ENCODE results near the gene CBX8.
A peak's percentile ranks its signal among the peaks of the same experiment; 100 is the strongest.

DNA sequence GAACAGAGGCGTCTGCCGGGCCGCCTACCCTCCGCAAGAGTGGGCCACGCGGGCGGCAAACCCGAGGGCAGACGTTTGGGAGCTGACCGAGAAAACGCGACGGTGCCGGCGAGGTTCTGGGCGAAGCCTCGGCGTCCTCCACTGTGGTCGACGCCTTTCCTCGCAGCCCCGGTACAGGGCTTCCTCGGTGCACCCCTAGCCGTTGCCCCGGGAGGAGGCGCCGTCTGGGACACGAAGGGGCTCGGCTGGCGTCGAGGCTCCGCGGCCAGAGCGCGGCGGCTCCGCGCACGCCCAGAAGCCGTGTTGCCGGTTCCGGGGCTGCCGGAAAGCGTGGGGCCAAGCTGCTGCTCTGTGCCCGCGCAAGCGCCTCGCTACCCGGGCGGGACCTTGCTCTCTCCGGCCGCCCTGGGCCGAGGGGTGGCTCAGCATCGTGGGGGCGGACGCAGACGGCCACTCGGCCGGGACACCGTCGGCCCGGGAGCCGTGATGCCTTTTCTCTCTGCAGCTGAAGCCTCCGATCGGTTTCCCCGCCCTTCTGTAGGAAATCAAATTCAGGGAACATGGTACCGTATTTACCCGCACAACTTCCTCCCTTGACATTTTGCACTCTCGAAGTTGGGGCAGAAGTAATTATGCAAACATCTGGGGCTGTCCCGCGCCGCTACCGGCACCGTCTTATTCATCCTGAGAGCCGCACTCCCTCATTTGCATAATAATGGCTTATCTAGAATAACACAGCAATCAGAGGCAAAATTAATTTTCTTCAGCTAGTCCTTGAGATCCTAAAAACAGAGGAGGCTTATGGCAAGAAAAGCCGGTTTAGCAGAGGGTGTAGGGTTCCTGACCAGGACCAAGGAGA, 7.3 kb upstream of the CBX8 start:
- TF ChIP-seq CBX5 (IDR thresholded peaks at IDR 0.05; ENCODE audit: low read depth, low read length) (no peak), EZH2 (IDR thresholded peaks at IDR 0.05; ENCODE audit: low read depth, low read length, severe bottlenecking) (peak; percentile 91), MAFK (IDR thresholded peaks at IDR 0.05; ENCODE audit: low read depth, low read length) (peak; percentile 78), BRCA1 (IDR thresholded peaks at IDR 0.05; ENCODE audit: low read depth, low read length) (no peak), HDAC2 (IDR thresholded peaks at IDR 0.05; ENCODE audit: borderline replicate concordance in 1 of 2, low read depth in 2 of 2, low read length in 2 of 2) (no peak), CBX8 (IDR thresholded peaks at IDR 0.05; ENCODE audit: borderline replicate concordance, low read depth, low read length) (no peak), GABPA (IDR thresholded peaks at IDR 0.05; ENCODE audit: borderline replicate concordance, insufficient read depth, low read length) (0 out of 2 replicates have a peak, but pooled peaks have one; percentile 11), RNF2 (IDR thresholded peaks at IDR 0.05; ENCODE audit: borderline replicate concordance, low read depth, low read length, missing control alignments, poor library complexity, severe bottlenecking) (peak; percentile 85), JUND (IDR thresholded peaks at IDR 0.05; ENCODE audit: low read length) (no peak), CREB1 (IDR thresholded peaks at IDR 0.05) (no peak)
- TF ChIP-seq, protein P1, sequence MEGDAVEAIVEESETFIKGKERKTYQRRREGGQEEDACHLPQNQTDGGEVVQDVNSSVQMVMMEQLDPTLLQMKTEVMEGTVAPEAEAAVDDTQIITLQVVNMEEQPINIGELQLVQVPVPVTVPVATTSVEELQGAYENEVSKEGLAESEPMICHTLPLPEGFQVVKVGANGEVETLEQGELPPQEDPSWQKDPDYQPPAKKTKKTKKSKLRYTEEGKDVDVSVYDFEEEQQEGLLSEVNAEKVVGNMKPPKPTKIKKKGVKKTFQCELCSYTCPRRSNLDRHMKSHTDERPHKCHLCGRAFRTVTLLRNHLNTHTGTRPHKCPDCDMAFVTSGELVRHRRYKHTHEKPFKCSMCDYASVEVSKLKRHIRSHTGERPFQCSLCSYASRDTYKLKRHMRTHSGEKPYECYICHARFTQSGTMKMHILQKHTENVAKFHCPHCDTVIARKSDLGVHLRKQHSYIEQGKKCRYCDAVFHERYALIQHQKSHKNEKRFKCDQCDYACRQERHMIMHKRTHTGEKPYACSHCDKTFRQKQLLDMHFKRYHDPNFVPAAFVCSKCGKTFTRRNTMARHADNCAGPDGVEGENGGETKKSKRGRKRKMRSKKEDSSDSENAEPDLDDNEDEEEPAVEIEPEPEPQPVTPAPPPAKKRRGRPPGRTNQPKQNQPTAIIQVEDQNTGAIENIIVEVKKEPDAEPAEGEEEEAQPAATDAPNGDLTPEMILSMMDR (IDR thresholded peaks at IDR 0.05; ENCODE audit: control extremely low read depth in 1 of 3, insufficient read depth in 1 of 3, low read depth in 1 of 3, low read length in 3 of 3): no peak
- TF ChIP-seq, protein P2, sequence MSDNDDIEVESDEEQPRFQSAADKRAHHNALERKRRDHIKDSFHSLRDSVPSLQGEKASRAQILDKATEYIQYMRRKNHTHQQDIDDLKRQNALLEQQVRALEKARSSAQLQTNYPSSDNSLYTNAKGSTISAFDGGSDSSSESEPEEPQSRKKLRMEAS (IDR thresholded peaks at IDR 0.05): peak; percentile 59

All from H1 (cell line).